ENCODE data around the gene HAUS6.
A peak's percentile ranks its signal among the peaks of the same experiment; 100 is the strongest.
"Not testable (repeated sequence)": the region's sequence is repeated elsewhere in the genome, so short reads cannot be mapped to it uniquely, and the experiment has no call there.

HAUS6 gene

DNA sequence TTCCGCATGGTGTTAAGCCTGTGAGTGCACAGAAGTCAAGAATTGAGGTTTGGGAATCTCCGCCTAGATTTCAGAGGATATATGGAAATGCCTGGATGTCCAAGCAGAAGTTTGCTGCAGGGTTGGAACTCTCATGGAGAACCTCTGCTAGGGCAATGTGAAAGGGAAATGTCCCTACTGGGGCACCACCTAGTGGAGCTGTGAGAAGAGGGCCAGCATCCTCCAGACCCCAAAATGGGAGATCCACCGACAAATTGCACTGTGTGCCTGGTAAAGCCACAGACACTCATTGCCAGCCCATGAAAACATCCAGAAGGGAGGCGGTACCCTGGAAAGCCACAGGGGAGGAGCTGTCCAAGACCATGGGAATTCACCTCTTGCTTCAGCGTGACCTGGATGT lies 66.1 kb downstream of the HAUS6 start:
- no peak for DNase-seq

DNA sequence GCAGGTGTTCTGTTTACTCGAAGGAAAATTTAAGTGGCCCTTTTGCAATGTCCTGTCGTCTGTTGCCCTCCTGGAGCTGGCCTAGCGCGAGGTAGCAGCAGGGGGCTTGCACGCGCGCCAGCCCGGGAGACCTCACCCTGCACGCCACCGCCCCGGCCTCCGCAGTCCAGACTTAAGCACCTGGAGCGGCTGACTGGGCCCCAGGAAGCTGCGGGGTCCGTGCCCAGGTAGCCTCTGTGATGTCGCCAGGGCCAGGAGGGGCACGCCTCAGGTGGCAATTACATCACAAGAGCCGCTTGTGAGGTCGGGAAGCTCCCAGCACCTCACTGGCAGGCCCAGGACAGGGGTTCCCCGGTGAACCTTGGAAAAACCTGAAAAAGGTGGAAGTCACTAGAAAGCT lies 69.7 kb downstream of the HAUS6 start, which contains the start of gene SAXO1:
SAXO1 (minus strand) TSS at position 195 of the 400 bp plus-strand sequence. CDS start 301 bp downstream, outside the sequence.
- DNase-seq: no peak

DNA sequence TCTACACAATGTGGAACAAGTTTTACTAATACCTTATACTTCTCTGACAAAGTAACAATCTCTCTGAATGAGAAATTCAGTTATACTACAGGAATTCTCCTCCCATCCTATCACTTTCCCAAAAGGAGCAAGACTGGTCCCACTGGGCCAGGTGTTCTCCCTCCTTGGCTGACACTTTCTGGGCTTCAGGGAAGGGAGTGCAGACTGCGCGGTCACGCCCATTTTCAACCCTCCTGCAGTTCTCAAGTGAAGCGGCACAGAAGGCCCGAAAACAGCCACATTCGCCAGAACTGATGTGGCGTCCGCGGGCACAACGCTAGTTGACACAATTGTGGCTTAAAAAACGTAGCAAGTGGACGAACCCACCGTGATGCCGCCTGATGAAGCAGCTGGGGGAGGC lies 70.3 kb downstream of the HAUS6 start:
- no peak for DNase-seq

DNA sequence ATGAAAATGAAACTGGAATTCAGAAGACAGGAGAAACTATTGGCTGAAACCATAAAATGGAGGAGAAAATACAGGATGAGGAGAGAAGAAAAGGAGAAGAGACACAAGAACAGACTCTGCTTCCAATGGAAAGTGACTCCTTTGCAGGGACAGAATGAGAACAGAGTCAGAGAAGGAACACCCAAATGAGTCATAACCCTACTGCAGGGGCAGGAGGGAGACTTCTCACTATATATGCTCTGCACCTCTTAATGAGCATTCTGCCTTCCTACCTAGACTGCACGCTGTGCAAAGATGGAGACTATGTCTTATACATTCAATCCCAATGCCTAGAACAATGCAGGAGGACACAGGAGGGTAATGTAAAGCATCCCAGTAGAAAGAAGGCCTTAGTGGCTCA lies 71.8 kb downstream of the HAUS6 start:
- DNase-seq: no peak

DNA sequence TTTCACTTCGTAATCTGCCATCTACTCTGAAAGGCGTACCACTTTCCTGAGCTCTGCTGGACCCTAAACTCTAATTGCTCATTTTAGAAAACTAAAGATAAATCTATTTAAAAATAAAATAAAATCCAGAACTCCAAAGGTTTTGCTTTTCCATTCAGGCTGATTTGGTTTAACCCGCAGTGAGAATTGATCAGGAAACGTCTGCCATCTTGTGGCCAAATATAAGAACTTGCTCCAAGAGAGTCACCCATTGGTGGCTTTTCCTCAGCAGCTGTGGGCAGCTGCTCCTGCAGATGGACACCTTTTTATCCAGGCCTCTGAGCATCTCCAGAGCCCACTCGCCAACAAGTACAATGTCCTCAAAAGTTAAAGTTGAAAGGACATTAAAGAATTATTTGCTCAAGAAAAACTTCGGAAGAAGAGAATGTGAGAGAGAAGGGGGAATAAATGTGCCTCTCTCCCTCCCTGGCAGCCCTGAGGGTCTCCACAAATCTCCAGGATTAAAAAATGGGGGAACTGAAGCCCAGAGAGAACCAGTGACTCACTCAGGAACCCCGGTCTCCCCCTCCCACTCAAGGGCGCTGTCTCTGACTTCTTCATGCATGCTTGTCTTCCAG lies 73.8 kb downstream of the HAUS6 start:
- peak in 1 of 2 experiments; percentile 17 for DNase-seq

DNA sequence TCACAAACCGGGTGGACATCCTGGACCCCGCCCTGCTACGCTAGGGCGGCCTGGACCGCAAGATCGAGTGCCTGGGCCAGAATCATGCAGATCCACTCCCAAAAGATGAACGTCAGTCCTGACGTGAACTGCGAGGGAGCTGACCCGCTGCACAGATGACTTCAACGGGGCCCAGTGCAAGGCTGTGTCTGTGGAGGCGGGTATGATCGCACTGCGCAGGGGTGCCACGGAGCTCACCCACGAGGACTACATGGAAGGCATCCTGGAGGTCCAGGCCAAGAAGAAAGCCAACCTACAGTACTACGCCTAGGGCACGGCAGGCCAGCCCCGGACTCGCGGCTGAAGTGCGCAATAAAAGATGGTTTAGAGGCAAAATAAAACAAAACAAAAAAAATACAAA lies 74.9 kb downstream of the HAUS6 start:
- no peak for DNase-seq

DNA sequence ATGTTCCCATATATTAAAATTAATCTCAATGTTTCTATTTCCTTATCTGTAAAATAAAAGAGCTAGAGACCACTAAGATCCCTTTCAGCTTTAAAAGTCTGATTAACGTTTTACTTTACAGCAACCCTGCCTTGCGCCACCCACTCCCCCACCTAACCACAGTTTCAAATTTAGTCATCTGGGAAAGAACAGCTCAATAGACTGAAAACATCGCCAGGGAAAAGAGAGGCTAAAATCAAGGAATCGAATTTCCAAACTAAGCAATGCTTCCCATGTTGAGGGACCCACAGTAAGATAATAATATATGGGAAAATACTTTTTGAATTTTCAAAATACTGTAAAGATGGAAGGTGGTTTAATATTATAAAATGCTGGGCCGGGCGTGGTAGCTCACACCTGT lies 76.3 kb downstream of the HAUS6 start:
- no peak for DNase-seq

DNA sequence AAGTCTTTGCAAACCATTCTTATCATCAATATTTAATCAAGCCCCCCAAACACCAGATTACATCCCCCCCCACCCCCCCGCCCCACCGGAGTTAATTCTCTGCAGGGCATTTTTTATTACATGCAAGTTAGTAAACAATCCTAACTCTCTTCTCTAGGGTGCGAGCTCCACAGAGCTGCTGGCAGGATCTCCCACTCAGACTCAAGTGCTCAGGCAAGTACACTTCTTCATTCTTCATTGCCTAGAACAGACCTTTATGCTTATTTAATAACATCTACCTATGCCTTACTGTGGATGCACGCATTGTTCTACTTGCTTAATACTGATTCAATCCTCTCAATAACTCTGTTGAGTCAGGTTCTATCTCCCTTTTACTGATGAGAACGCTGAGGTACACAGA lies 79.6 kb downstream of the HAUS6 start:
- DNase-seq: no peak

DNA sequence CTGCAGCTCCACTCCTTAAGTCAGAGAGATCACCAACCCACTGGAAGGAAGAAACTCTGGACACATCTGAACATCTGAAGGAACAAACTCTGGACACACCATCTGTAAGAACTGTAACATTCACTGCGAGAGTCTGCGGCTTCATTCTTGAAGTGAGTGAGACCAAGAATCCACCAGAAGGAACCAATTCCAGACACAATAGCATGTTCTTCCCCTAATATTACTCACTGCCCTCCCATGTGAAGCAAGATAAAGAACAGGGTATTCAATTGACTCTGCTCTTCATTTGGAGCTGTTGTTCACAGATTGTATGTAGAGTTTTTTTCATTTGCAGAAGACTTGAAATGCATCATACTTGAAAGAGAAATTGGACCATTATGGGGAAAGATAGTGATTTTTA lies 80.5 kb downstream of the HAUS6 start:
- DNase-seq: no peak

DNA sequence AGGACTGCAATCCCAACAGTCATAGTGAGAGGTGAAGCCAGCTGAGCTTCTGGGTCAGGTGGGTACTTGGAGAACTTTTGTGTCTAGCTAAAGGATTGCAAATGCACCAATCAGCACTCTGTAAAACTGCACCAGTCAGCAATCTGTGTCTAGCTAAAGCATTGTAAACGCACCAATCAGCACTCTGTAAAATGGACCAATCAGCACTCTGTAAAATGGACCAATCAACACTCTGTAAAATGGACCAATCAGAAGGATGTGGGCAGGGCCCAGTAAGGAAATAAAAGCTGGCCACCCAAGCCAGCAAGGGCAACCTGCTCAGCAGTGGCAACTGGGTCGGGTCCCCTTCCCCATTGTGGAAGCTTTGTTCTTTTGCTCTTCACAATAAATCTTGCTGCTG lies 81.1 kb downstream of the HAUS6 start:
- DNase-seq: not testable (repeated sequence)

DNA sequence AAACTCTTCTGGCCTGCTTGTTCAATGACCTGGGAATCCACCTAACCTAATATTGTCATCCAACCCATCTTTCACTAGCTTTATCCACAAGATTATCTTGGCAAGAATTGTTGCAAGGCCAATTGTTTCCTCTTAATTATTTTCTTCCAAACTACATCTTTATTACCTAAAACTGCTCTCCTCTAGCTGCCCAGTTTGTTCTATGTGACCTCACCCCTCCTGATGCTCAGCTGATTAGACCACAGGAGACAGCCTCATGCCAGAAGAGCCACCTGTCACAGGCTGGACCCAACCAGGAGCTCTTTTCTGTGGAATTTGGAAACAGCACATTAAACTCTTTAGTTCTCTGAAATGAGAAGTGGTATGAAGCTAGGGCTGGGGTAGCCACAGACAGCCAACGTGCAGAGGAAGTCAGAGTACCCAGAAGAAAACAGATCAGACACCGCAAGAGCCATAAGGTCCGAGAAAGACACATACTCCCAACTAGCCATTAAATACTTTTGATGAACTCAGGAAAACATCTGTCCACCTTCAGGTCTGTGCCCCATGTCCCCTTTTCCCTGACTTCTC lies 81.7 kb downstream of the HAUS6 start:
- no peak for DNase-seq

DNA sequence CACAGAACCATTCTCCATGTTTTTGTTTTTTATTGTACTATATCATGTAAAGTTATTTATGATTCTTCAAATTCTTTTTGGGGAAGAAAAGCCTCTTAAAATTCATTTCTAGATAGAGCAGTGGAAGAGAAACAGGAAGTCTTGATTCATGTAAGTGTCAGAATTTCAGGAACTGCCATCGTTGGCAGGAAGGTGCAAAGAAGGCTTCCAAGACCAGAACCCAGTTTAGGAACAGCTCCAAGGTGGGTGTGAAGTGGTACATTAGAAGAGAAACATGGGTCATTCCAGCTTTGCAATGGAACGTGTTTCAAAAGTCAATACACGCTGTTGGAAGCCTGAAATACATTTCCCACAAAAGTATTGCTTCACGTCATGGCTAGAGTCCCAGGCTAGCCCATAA lies 84.5 kb downstream of the HAUS6 start:
- DNase-seq: no peak

DNA sequence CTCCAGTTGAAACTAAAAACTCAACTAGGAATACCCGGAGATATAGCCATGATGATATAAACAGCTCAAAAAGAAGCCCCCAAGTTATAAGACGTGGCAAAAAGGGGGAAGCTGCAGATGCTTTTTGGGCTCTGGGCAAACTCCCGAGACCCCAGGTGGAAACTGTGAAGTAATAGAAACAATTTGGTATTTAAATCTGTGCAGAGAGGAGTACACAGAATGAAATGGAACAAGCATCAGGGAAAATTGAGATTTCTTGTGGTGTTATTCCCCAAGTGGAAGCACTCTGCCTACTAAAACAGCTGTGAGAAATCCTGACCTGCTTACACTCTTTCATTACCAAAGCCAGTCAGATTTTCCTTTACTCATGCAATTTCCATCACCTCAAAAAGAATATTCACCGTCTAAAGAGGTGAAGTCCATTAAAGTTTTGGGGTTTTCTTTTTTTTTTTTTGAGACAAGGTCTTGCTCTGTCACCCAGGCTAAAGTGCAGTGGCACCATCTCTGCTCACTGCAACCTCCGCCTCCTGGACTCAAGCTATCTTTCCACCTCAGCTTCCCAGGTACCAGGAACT lies 93.2 kb downstream of the HAUS6 start:
- no peak for DNase-seq
